Kidney (tissue), 14 donors: Measurements from ENCODE around the gene FGFR3. TPM values are rescaled to one million over a fixed set of nuclear protein-coding genes. Genes with fewer than 3 reads are reported as not detected.

Experiments
- DNase-seq, 5 donors: peaks; one replicate each; pipeline ENCODE4 v3.0.0-alpha.2; 2013 to 2020
- FAIRE-seq: peaks from 2 replicates; lab custom pipeline; 2012; peaks lifted over from hg19 to GRCh38; lab: Jason Lieb, UNC
- H3K27ac ChIP-seq, 2 donors: one replicate each; pipeline ENCODE4 v1.7.0; 2013; ENCODE audit warnings: low read depth in 2 of 2, low read length in 2 of 2, inconsistent platforms in 1 of 2
- H3K27me3 ChIP-seq: one replicate; pipeline ENCODE4 v1.7.1; 2013; ENCODE audit warnings: low read length, inconsistent platforms; ENCODE audit not compliant: control insufficient read depth, insufficient read depth
- H3K36me3 ChIP-seq, 3 donors: one replicate each; pipeline versions ENCODE4 v1.7.0 to v1.7.1; 2013; ENCODE audit warnings: low read length in 3 of 3, control low read depth in 1 of 3, inconsistent platforms in 1 of 3; ENCODE audit not compliant: insufficient read depth in 3 of 3, control insufficient read depth in 2 of 3
- H3K4me1 ChIP-seq, 3 donors: one replicate each; pipeline versions ENCODE4 v1.7.0 to v1.7.1; 2013; ENCODE audit warnings: low read length in 3 of 3, inconsistent platforms in 1 of 3, low read depth in 1 of 3; ENCODE audit not compliant: control insufficient read depth in 2 of 3, insufficient read depth in 2 of 3
- H3K4me3 ChIP-seq, 3 donors: one replicate each; pipeline versions ENCODE4 v1.7.0 to v1.8.1; 2013; ENCODE audit warnings: low read length in 3 of 3, control low read depth in 1 of 3, inconsistent platforms in 1 of 3
- H3K9ac ChIP-seq, 3 donors: one replicate each; pipeline versions ENCODE4 v1.7.0 to v1.7.1; 2013; ENCODE audit warnings: low read length in 3 of 3, control low read depth in 1 of 3, inconsistent platforms in 1 of 3
- H3K9me3 ChIP-seq, 3 donors: one replicate each; pipeline versions ENCODE4 v1.7.0 to v1.7.1; 2013; ENCODE audit warnings: low read length in 3 of 3, control low read depth in 1 of 3, inconsistent platforms in 1 of 3; ENCODE audit not compliant: control insufficient read depth in 2 of 3, insufficient read depth in 1 of 3
- CTCF ChIP-seq: IDR thresholded peaks from 3 replicates; pipeline ENCODE4 v1.5.1; 2012; ENCODE audit warnings: mild to moderate bottlenecking, moderate library complexity, borderline replicate concordance; ENCODE audit not compliant: insufficient read depth; ENCODE audit errors: extremely low read depth
- intact Hi-C: fragments of 100-400 bp; cut with DNase I; formaldehyde crosslinking; loops from one replicate; pipeline ENCODE4 v1.11.1; 2022
- polyA plus RNA-seq: library from polyadenylated mRNA; stranded (reverse); fragments of 350-450 nt; fragmentation: Illumina TruSeq; extraction: RNeasy Lipid Tissue Mini Kit (QIAGEN cat#74804); gene quantifications from one replicate; pipeline ENCODE4 v1.2.3, GENCODE V29; 2014; ENCODE audit warnings: low read depth, low replicate concordance; ENCODE audit not compliant: insufficient read depth
- total RNA-seq: library from RNA; stranded (reverse); fragmentation: NEBNext Ultra II Directional; extraction: Animal tissue kit (Norgen Biotek cat#: 25700); gene quantifications from one replicate; pipeline ENCODE4 v1.2.1, GENCODE V29; 2021
- donor health status: control.
- donor health status: control.
- donor health status: control.
- donor health status: control.
- donor health status: control.
- donor health status: DM: yes; HTN: yes; CAD: no.
- donor health status: Normal renal cell carcinoma (clear cell type).

FGFR3 gene
- total and polyA plus RNA-seq, 2 donors from 2014 or later, result 25.5 to 28.5 TPM

GRCh38 chr4:1808851-1809753, 16.0 kb downstream of the FGFR3 start:
- no peak overlapping the region for H3K27ac ChIP-seq
- H3K4me3 ChIP-seq, result no peak overlapping the region
- peaks cover 0 to 8% (median 0%) of the 10 kb centered on the region in 3 donors for H3K36me3 ChIP-seq
- intact Hi-C loops, result no loop called here
- FAIRE-seq, result no peak
- no peaks in the 10 kb centered on the region for H3K4me1 ChIP-seq
- no peaks in the 10 kb centered on the region for H3K27me3 ChIP-seq
- H3K9ac ChIP-seq, result no peak overlapping the region
- TF ChIP-seq CTCF, result no peak
- no peak for DNase-seq
- H3K9me3 ChIP-seq, result no peaks in the 10 kb centered on the region

- TF ChIP-seq CTCF, result peak; percentile 86
- Histone ChIP-seq H3K27me3 (no peaks in the 10 kb centered on the region), H3K4me3 (no peak overlapping the region), H3K36me3 (peaks cover 0 to 8% (median 3%) of the 10 kb centered on the region in 3 donors), H3K4me1 (no peaks in the 10 kb centered on the region), H3K9me3 (no peaks in the 10 kb centered on the region), H3K27ac (no peak overlapping the region), H3K9ac (no peak overlapping the region)
- FAIRE-seq (no peak), DNase-seq (peak; percentile 82 to 92 (median 88))
- intact Hi-C loops, result no loop called here
These were observed 16.8 kb downstream of the FGFR3 start for GRCh38 chr4:1809754-1810502.

GRCh38 chr4:1810765-1811164, 17.7 kb downstream of the FGFR3 start:
- intact Hi-C loops, result no loop called here
- Histone ChIP-seq H3K4me3 (no peak overlapping the region), H3K9me3 (no peaks in the 10 kb centered on the region), H3K27me3 (no peaks in the 10 kb centered on the region), H3K4me1 (peaks cover 0 to 2% (median 0%) of the 10 kb centered on the region in 3 donors), H3K27ac (no peak overlapping the region), H3K36me3 (peaks cover 0 to 12% (median 6%) of the 10 kb centered on the region in 3 donors), H3K9ac (no peak overlapping the region)
- DNase-seq (peak in 1 of 5 donors; percentile 66), FAIRE-seq (no peak)
- no peak for TF ChIP-seq CTCF
